ENCODE measurements around the gene ACOT12.

- TF ChIP-seq CTCF (IDR thresholded peaks at IDR 0.05) (no peak), POLR2A (IDR thresholded peaks at IDR 0.05) (no peak)
These were observed at the start of gene ACOT12 for GRCh38 chr5:81393783-81394718.

Data from thyroid gland (tissue), 4 donors.